Esophagus muscularis mucosa (tissue), 4 donors: ENCODE data around the gene NARS2. TPM values are rescaled to one million over a fixed set of nuclear protein-coding genes. Genes with fewer than 3 reads are reported as not detected.

ENCODE experiments used
- DNase-seq: peaks from one replicate; pipeline ENCODE4 v3.0.0-alpha.2; 2017; ENCODE audit errors: extremely low spot score
- H3K27ac ChIP-seq, 4 donors: fragments of 200-600 bp; sonication (generic); replicated peaks in 1 of 4; 1 replicate in 3 of 4; 2 replicates in 1 of 4; pipeline ENCODE4 v1.5.1; 2016 to 2019; ENCODE audit warnings: mild to moderate bottlenecking in 1 of 4
- H3K27me3 ChIP-seq, 4 donors: fragments of 200-600 bp; sonication (generic); one replicate each; pipeline versions ENCODE4 v1.5.1 to v1.6.0; 2016 to 2019
- H3K36me3 ChIP-seq, 4 donors: fragments of 200-600 bp; sonication (generic); one replicate each; pipeline ENCODE4 v1.5.1; 2016 to 2019
- H3K4me1 ChIP-seq, 4 donors: fragments of 200-600 bp; sonication (generic); one replicate each; pipeline ENCODE4 v1.5.1; 2016 to 2019
- H3K4me3 ChIP-seq, 4 donors: fragments of 200-600 bp; sonication (generic); 1 replicate in 2 of 4; 2 replicates in 2 of 4; pipeline ENCODE4 v1.5.1; 2016 to 2019; ENCODE audit warnings: mild to moderate bottlenecking in 4 of 4, moderate library complexity in 1 of 4
- H3K9me3 ChIP-seq, 4 donors: fragments of 200-600 bp; sonication (generic); 1 replicate in 3 of 4; 2 replicates in 1 of 4; pipeline ENCODE4 v1.5.1; 2016 to 2019
- CTCF ChIP-seq, 3 experiments: fragments of 200-600 bp in 2 of 3; fragments of 450-650 bp in 1 of 3; sonication (generic) in 2 of 3; IDR thresholded peaks; one replicate each; pipeline ENCODE4 v1.5.1; 2017 to 2019; ENCODE audit warnings: antibody characterized with exemption in 3 of 3, mild to moderate bottlenecking in 2 of 3, moderate library complexity in 1 of 3
- EP300 ChIP-seq: sonication (generic); formaldehyde crosslinking; IDR thresholded peaks from one replicate; pipeline ENCODE4 v1.6.1; 2017; ENCODE audit warnings: antibody characterized with exemption
- POLR2A ChIP-seq: fragments of 450-650 bp; IDR thresholded peaks from one replicate; pipeline ENCODE4 v1.6.1; 2017; ENCODE audit warnings: antibody characterized with exemption, moderate library complexity, mild to moderate bottlenecking, low read depth
- POLR2AphosphoS5 ChIP-seq, 2 donors: sonication (generic); formaldehyde crosslinking; IDR thresholded peaks; one replicate each; pipeline ENCODE4 v1.6.1; 2017; ENCODE audit warnings: antibody characterized with exemption in 2 of 2
- WGBS: methylation state at CpG from one replicate; pipeline ENCODE4 v1.1.5; 2018; 5-methylcytosine and 5-hydroxymethylcytosine counted together
- intact Hi-C: fragments of 100-400 bp; cut with DNase I; formaldehyde crosslinking; loops from one replicate; pipeline ENCODE4 v1.15.1; 2023
- total RNA-seq, 4 donors: library from RNA; depleted of rRNA; stranded (reverse); fragments of >200 nt; gene quantifications; one replicate each; pipeline versions ENCODE4 v1.1.0 to v1.2.1, GENCODE V29; 2016

Gene NARS2
- total RNA-seq, 4 donors from 2014 or later = 9.1 to 10.4 (median 9.8) TPM

DNA sequence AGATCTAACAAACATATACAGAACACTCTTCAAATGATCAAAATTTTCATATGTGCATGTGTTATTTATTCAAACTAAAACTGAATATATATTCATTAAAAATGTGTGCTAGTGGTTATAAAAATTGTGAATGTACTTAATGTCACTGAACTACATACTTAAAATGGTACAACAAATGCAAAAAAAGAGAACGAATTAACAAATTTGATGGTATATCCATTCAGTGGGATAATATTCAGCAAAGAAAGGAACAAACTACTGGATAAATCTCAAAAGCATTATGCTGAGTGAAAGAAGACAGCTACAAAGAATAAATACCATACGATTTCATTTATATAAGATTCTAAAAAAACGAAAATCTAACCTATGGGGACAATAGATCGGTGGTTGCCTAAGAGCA, 64.1 kb downstream of the NARS2 start:
- Histone ChIP-seq H3K27me3 (no peaks in the 10 kb centered on the region), H3K4me3 (no peak overlapping the region), H3K9me3 (peaks cover 0 to 10% (median 7%) of the 10 kb centered on the region in 4 donors), H3K36me3 (no peaks in the 10 kb centered on the region), H3K27ac (no peak overlapping the region), H3K4me1 (peaks cover 0 to 37% (median 19%) of the 10 kb centered on the region in 4 donors)
- intact Hi-C loops = no loop called here
- WGBS = 97% methylated on average over 4 of the region's 4 CpGs
- TF ChIP-seq CTCF (IDR thresholded peaks at IDR 0.05) = no peak
- no peak for TF ChIP-seq POLR2AphosphoS5 (IDR thresholded peaks at IDR 0.05)
- TF ChIP-seq EP300 = no peak
- no peak for TF ChIP-seq POLR2A
- DNase-seq = no peak

GRCh38 chr11:78510025-78510596, 64.6 kb downstream of the NARS2 start:
- H3K4me1 ChIP-seq = peaks cover 0 to 33% (median 19%) of the 10 kb centered on the region in 4 donors
- no peaks in the 10 kb centered on the region for H3K27me3 ChIP-seq
- DNase-seq = no peak
- H3K9me3 ChIP-seq = peaks cover 0 to 10% (median 7%) of the 10 kb centered on the region in 4 donors
- no peaks in the 10 kb centered on the region for H3K36me3 ChIP-seq
- 89% methylated on average over 1 of the region's 1 CpG for WGBS
- intact Hi-C loops = no loop called here
- H3K4me3 ChIP-seq = no peak overlapping the region
- H3K27ac ChIP-seq = no peak overlapping the region
- no peak for TF ChIP-seq POLR2A
- no peak for TF ChIP-seq POLR2AphosphoS5 (IDR thresholded peaks at IDR 0.05)
- TF ChIP-seq EP300 = no peak
- TF ChIP-seq CTCF (IDR thresholded peaks at IDR 0.05) = no peak

DNA sequence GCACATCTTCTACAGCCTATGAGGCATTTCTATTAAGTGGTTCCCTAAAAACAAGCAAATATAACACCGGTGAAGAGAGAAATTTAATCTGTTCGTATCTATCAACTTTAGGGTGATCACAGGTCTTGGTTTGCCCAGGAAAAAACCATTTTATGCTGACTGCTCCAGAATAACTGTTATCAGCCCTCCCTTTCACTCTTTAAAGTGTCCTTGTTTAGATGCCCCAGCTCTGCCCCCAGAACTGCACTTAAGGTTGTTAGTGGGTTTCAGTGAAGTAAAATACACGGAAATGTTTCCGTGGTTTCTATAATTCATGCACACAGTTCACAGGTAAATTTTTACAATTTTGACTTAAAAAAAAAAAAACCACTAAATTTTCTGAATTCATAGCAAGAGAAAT, 70.0 kb downstream of the NARS2 start:
- no peak for TF ChIP-seq EP300
- TF ChIP-seq CTCF (IDR thresholded peaks at IDR 0.05) = no peak
- TF ChIP-seq POLR2A = no peak
- no peak for TF ChIP-seq POLR2AphosphoS5 (IDR thresholded peaks at IDR 0.05)
- H3K4me1 ChIP-seq = peaks cover 0 to 11% (median 5%) of the 10 kb centered on the region in 4 donors
- peaks cover 0 to under 1% (median 0%) of the 10 kb centered on the region in 4 donors for H3K9me3 ChIP-seq
- H3K4me3 ChIP-seq = no peak overlapping the region
- 84% methylated on average over 4 of the region's 4 CpGs for WGBS
- H3K27me3 ChIP-seq = no peaks in the 10 kb centered on the region
- no peak for DNase-seq
- intact Hi-C loops = no loop called here
- H3K36me3 ChIP-seq = no peaks in the 10 kb centered on the region
- no peak overlapping the region for H3K27ac ChIP-seq

DNA sequence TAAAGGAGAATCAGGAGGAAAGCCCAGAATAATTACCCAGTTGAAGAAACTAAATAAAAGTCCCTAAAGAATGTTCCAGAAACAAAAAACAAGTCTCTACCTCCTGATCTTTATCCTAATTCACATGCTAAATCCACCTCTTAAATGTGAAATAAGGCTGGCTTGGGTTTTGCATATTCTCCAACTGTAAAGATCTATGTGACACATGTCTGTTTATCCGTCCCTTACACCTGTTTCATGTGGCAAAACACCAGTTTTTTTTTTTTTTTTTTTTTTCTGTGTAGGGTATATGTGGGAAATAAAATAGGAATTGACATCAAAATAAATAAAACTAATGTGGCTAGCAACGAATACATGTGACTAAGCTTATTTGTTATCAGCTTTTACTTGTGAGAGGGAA, 70.5 kb downstream of the NARS2 start:
- H3K27me3 ChIP-seq = no peaks in the 10 kb centered on the region
- H3K4me1 ChIP-seq = peaks cover 0 to 11% (median 5%) of the 10 kb centered on the region in 4 donors
- 79% methylated on average over 2 of the region's 2 CpGs for WGBS
- H3K36me3 ChIP-seq = no peaks in the 10 kb centered on the region
- no peaks in the 10 kb centered on the region for H3K9me3 ChIP-seq
- intact Hi-C loops = no loop called here
- TF ChIP-seq POLR2A (no peak), EP300 (no peak), CTCF (IDR thresholded peaks at IDR 0.05) (no peak), POLR2AphosphoS5 (IDR thresholded peaks at IDR 0.05) (no peak)
- no peak for DNase-seq
- H3K4me3 ChIP-seq = no peak overlapping the region
- no peak overlapping the region for H3K27ac ChIP-seq

- H3K9me3 ChIP-seq = no peaks in the 10 kb centered on the region
- TF ChIP-seq EP300 (no peak), POLR2A (no peak), POLR2AphosphoS5 (IDR thresholded peaks at IDR 0.05) (no peak), CTCF (IDR thresholded peaks at IDR 0.05) (no peak)
Measured at GRCh38 chr11:78499971-78500370, 74.7 kb downstream of the NARS2 start.

More at GRCh38 chr11:78499971-78500370, 74.7 kb downstream of the NARS2 start:
- intact Hi-C loops = no loop called here
- no peak overlapping the region for H3K27ac ChIP-seq
- H3K36me3 ChIP-seq = no peaks in the 10 kb centered on the region
- DNase-seq = no peak
- H3K27me3 ChIP-seq = no peaks in the 10 kb centered on the region
- peaks cover 9 to 30% (median 19%) of the 10 kb centered on the region in 4 donors for H3K4me1 ChIP-seq
- H3K4me3 ChIP-seq = no peak overlapping the region
